Epithelial cell of proximal tubule (primary cell): ENCODE results near the gene TPRG1. TPM values are rescaled to one million over a fixed set of nuclear protein-coding genes. Genes with fewer than 3 reads are reported as not detected.

Experiments
- DNase-seq: peaks from one replicate; pipeline ENCODE4 v3.0.0-alpha.2; 2011; ENCODE audit warnings: low read depth
- H3K4me3 ChIP-seq: 2 replicates; pipeline ENCODE4 v1.5.1; 2011; ENCODE audit warnings: low read depth, mild to moderate bottlenecking, low read length
- total RNA-seq: library from RNA; depleted of rRNA; stranded (reverse); fragments of >200 nt; gene quantifications from 2 replicates; pipeline ENCODE4 v1.2.3, GENCODE V29; 2015
- TF ChIP-seq, protein P1 (sequence below): conservative IDR thresholded peaks from 2 replicates; pipeline ENCODE4 v1.5.1; 2012; ENCODE audit warnings: low read depth, mild to moderate bottlenecking, low read length

TPRG1 gene
- total RNA-seq, 1 donor from 2014 or later, result not detected

GRCh38 chr3:189160519-189161309 lies 11.1 kb upstream of the TPRG1 start:
- TF ChIP-seq, protein P1, sequence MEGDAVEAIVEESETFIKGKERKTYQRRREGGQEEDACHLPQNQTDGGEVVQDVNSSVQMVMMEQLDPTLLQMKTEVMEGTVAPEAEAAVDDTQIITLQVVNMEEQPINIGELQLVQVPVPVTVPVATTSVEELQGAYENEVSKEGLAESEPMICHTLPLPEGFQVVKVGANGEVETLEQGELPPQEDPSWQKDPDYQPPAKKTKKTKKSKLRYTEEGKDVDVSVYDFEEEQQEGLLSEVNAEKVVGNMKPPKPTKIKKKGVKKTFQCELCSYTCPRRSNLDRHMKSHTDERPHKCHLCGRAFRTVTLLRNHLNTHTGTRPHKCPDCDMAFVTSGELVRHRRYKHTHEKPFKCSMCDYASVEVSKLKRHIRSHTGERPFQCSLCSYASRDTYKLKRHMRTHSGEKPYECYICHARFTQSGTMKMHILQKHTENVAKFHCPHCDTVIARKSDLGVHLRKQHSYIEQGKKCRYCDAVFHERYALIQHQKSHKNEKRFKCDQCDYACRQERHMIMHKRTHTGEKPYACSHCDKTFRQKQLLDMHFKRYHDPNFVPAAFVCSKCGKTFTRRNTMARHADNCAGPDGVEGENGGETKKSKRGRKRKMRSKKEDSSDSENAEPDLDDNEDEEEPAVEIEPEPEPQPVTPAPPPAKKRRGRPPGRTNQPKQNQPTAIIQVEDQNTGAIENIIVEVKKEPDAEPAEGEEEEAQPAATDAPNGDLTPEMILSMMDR, result no peak
- DNase-seq, result no peak

GRCh38 chr3:189165092-189165612 lies 6.6 kb upstream of the TPRG1 start:
- DNase-seq, result no peak
- TF ChIP-seq, protein P1, result no peak

More at GRCh38 chr3:189160519-189161309, 11.1 kb upstream of the TPRG1 start:
- no peak overlapping the region for H3K4me3 ChIP-seq

DNA sequence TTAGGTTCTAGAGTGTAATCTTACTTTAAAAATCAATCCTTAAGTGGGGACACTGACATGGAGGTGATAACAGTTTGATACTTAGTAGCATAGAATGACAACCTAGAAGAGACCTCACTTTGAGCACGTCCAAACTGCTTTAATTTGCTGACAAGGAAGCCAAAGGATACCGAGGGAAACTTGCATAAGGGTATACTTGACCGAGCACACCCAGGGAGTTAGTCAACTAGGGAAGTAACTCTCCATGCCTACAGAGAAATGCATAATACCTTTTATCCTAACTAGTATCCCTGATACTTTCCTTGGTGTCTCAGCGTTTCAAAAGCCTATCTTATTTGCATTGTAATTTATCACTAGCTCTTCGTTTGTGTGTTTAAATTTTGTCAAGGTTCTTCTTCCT lies 5.5 kb upstream of the TPRG1 start:
- no peak overlapping the region for H3K4me3 ChIP-seq
- TF ChIP-seq, protein P1, result no peak
- DNase-seq, result no peak

More at GRCh38 chr3:189165092-189165612, 6.6 kb upstream of the TPRG1 start:
- no peak overlapping the region for H3K4me3 ChIP-seq

- DNase-seq, result no peak
- no peak overlapping the region for H3K4me3 ChIP-seq
- TF ChIP-seq, protein P1, result no peak
Measured at GRCh38 chr3:189167027-189167766, 4.6 kb upstream of the TPRG1 start.

GRCh38 chr3:189168711-189169110 lies 3.1 kb upstream of the TPRG1 start:
- no peak overlapping the region for H3K4me3 ChIP-seq
- TF ChIP-seq, protein P1, result no peak
- DNase-seq, result no peak

GRCh38 chr3:189169728-189170127 lies 2.0 kb upstream of the TPRG1 start:
- no peak for DNase-seq
- TF ChIP-seq, protein P1, result no peak

More at GRCh38 chr3:189169728-189170127, 2.0 kb upstream of the TPRG1 start:
- H3K4me3 ChIP-seq, result no peak overlapping the region
